GM21723 (cell line): ENCODE measurements around the gene STAT6.
"Not testable (repeated sequence)": the region's sequence is repeated elsewhere in the genome, so short reads cannot be mapped to it uniquely, and the experiment has no call there.

Experiments used
- ATAC-seq: cut with Tn5 transposase; IDR thresholded peaks from one replicate; pipeline ENCODE4 v1.9.1; 2021; ENCODE audit warnings: mild to moderate bottlenecking, moderate library complexity; ENCODE audit not compliant: unreplicated experiment

STAT6 gene

DNA sequence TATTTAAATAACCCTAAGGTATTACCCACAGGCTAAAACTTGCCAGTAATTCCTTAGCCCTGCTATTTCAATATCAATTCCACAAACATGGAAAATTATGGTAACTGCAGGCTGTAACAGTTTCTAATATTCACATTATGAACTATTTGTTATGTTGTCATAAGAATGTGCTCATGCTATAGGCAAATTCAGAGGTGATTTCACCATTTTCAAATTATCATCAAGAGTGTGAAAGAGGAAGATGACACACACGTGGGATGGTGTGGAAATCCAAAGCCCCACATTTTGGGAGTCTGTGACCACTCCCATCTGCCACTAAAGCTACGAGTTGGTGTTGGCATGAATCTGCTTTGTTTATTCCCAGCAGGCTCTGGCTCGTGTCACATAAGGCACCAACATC is 55.3 kb downstream of the STAT6 start:
- ATAC-seq, result no peak

DNA sequence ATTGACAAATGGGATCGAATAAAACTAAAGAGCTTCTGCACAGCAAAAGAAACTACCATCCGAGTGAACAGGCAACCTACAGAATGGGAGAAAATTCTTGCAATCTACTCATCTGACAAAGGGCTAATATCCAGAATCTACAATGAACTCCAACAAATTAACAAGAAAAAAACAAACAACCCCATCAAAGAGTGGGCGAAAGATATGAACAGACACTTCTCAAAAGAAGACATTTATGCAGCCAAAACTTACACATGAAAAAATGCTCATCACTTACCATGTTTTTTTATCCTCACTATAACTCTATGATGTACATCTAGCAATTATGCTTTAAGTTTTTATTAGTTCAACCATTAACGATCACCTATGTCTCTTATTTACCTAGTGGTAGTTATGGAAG is 57.3 kb downstream of the STAT6 start:
- not testable (repeated sequence) for ATAC-seq

DNA sequence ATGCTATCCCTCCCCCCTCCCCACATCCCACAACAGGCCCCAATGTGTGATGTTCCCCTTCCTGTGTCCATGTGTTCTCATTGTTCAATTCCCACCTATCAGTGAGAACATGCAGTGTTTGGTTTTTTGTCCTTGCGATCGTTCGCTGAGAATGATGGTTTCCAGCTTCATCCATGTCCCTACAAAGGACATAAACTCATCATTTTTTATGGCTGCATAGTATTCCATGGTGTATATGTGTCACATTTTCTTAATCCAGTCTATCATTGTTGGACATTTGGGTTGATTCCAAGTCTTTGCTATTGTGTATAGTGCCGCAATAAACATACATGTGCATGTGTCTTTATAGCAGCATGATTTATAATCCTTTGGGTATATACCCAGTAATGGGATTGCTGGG is 58.0 kb downstream of the STAT6 start:
- not testable (repeated sequence) for ATAC-seq

DNA sequence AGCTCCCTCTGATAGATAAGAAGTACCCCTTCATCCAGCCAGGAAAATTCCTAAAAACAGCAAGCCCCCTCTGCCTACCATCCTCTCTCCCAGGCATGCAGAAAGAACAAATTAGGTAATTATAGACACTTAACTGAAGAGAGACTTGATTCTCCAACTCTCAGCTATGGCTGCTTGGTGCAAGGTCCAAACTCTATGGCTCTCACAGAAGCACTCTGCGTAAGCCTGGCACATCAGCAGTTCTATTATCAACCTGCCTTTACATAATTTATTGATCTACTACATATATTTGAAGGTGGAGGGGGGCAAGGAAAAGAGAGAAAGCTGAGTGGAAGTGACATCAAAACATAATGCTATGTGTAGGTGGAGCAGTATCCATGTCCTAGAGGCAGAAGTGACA is 60.2 kb downstream of the STAT6 start:
- no peak for ATAC-seq

DNA sequence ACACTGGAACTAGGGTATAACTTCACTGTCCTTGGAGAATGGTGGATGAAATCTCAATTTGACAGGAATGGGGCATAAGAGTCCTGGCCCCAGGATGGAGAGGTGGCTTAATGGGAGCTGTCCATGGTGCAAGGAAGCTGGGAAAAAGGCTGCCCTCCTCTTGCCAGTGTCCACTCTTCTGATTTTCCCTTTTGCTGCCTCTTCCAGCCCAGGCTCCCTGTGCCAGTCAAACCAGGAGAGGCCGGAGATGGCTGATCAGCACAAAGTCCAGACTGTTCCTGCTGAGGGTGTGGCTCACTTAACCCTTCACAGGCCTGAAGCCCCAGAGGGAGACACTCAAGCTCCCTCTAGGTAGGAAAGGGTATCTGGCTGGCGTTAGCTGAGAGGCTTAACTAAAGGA is 61.3 kb downstream of the STAT6 start, which contains the start of gene MYO1A:
MYO1A (minus strand) TSS at position 240 of the 400 bp plus-strand sequence. CDS start 1,806 bp downstream, outside the sequence.
- no peak for ATAC-seq

DNA sequence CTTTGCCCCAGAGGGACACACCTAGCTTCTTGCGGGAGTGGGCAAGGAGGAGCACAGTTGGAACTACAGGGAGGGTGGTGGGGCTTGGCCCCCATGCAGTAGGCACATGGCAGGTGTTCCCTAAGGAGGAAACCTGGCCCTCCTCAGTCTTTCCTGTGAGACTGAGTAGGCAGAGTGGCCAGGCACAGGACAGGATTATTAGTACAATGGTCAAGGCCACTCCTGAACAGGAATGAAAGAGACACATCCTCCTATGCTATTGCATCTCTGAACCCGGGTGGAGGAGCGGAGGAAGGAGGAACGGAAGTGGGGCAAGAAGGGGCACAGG is 62.1 kb downstream of the STAT6 start:
- no peak for ATAC-seq

DNA sequence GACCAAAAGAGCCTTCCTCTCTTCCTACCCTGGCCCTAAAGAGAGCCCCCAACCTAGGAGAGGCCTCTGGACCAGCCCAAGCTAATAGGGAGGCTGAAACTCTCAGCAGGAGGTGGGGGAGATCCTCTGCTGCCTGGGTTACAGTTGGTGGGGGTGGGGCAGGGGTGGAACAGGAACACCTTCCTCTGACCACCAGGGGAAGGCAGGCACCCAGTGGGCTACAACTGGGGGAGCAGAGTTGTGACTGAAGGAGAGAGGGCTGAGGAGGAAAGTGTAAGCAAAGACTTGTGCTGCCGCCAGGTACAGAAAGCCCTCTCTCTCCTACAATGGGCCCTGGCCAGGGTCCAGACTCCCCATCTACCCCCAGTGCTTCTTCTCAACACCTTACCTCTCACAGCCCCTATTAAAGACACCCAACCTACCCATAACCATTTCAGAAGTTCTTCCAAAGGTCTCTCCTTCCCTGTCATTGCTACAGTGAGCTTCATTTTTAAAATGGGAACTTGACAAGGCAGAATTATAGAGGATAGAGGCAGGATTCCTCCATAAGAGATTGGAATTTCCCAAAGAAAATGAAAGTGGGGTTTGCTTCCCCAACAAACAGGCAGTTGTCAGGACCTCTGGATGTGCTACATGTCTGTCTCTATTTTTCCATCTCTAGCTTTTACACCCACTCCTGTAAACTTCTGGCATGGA is 62.6 kb downstream of the STAT6 start:
- ATAC-seq, result no peak

DNA sequence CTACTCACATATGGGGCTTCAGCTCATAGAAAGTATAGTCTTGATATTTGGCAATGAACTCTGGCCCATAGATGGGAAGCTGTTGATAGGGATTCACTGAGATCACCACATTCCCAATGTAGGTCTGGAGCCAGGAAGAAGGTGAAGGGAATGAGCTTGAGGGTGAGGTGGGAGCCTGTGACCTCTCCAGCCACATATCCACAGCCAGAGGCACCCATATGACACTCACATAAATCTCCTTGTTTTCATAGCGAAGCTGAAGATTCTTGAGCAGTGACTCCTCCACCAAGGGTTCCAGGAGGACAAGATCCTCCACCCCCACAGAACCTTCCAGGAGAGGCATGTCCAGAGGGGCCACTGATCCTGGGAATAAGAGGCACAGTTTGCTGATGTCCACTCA is 63.2 kb downstream of the STAT6 start:
- no peak for ATAC-seq

DNA sequence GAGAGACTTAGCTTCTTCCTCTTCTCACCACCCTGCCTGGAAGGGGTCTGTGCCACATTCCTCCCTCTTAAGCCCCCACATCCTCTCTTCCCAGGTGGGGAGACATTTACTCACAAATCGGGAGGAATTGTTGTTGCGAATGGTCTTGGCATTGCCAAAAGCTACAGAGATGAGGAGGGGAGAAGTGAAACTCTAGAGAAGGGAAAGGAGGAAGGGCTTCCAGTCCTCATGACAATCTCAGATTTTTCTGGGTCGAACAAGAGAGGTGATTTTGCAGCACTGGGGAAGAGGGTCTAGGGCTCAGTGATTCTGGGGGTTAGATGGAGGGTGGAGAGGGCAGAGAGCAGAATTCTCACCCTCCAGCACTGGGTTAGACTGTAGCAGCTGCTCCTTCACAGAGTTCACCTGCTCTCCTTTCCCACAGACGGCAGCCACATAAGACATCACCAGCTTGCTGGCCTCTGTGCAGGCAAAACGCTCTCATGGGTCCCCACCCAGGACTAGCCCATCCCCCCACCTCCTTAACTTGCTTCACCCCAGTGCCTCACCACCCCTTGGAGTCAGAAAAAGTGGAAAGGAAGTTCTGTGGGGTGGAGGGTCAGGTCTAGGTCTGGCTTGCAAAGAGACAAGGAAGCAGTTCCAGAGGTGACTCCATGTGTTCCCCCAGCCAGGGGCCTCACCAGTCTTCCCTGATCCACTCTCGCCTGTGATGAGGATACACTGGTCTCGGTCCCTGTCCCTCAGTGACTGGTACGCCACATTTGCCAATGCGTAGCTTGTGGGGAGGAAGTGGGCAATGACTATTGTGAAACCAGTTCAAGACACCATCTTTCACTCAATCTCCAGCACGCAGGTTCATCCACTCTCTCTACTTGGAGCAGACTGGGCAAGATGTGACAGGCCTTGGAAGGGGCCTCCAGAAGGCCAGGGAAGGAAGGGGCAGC is 63.9 kb downstream of the STAT6 start:
- ATAC-seq, result no peak

DNA sequence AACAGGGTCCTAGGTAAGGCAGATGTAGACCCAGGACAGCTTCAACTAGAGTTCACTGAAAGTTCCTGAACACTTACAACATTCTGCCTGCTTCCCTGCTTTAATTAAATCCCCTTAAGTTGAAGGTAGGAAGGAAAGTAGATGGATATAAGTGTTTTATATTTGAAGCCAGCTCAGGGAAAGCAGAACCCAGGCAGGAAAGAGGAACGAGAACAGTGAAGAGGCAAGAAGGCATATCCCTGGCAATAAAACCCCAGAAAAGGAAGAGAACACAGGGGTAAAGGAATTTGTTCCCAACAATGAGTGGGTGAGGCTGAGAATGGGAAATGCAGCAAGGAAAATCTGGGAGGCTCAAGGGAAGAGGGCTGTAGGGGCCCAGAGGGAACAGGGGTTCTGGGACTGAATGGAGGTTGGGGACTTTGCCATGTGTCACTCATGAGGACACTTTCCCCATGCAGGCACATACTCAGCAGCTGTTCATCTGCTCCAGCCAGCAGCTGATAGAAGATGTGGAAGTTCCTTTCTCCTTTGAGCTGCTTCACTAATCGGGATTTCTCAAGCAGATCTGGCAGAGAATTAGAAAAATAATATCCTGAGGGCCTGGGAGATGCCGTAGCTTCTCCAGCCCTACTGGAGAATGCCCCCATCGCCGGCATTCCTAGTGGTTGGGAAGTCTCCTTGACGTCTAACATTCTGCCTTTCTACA is 64.9 kb downstream of the STAT6 start:
- no peak for ATAC-seq
